Liver (tissue), 9 donors: Measurements from ENCODE around the gene ERCC6L2. TPM values are rescaled to one million over a fixed set of nuclear protein-coding genes. Genes with fewer than 3 reads are reported as not detected.

Experiments used
- DNase-seq: peaks from one replicate; pipeline ENCODE4 v3.0.0-alpha.2; 2017; ENCODE audit warnings: low spot score
- H3K27ac ChIP-seq, 2 donors: one replicate each; pipeline ENCODE4 v1.7.0; 2013; ENCODE audit warnings: inconsistent platforms in 2 of 2, low read length in 2 of 2, control low read depth in 1 of 2, low read depth in 1 of 2, mild to moderate bottlenecking in 1 of 2
- H3K27me3 ChIP-seq, 4 donors: one replicate each; pipeline versions ENCODE4 v1.6.1 to v1.7.0; 2013; ENCODE audit warnings: low read length in 3 of 4, inconsistent platforms in 1 of 4, mild to moderate bottlenecking in 1 of 4, moderate library complexity in 1 of 4; ENCODE audit not compliant: control insufficient read depth in 4 of 4, insufficient read depth in 4 of 4
- H3K36me3 ChIP-seq, 4 donors: one replicate each; pipeline versions ENCODE4 v1.6.1 to v1.7.0; 2013; ENCODE audit warnings: low read length in 3 of 4, mild to moderate bottlenecking in 3 of 4, low read depth in 1 of 4, moderate library complexity in 1 of 4; ENCODE audit not compliant: control insufficient read depth in 4 of 4, insufficient read depth in 3 of 4
- H3K4me1 ChIP-seq, 4 donors: one replicate each; pipeline versions ENCODE4 v1.6.1 to v1.7.0; 2013; ENCODE audit warnings: low read length in 3 of 4, mild to moderate bottlenecking in 3 of 4, moderate library complexity in 1 of 4; ENCODE audit not compliant: control insufficient read depth in 4 of 4, insufficient read depth in 4 of 4
- H3K4me3 ChIP-seq, 3 donors: one replicate each; pipeline versions ENCODE4 v1.6.1 to v1.7.0; 2013; ENCODE audit warnings: low read length in 3 of 3, control low read depth in 1 of 3, low read depth in 1 of 3, mild to moderate bottlenecking in 1 of 3
- H3K9ac ChIP-seq, 2 donors: one replicate each; pipeline ENCODE4 v1.7.0; 2013; ENCODE audit warnings: low read length in 2 of 2, mild to moderate bottlenecking in 2 of 2, moderate library complexity in 2 of 2, control low read depth in 1 of 2, low read depth in 1 of 2
- H3K9me3 ChIP-seq, 4 donors: one replicate each; pipeline versions ENCODE4 v1.6.1 to v1.7.0; 2013; ENCODE audit warnings: low read length in 3 of 4; ENCODE audit not compliant: control insufficient read depth in 4 of 4
- ATF3 ChIP-seq: IDR thresholded peaks from 2 replicates; pipeline ENCODE4 v1.6.1; 2016; ENCODE audit warnings: antibody characterized with exemption
- CTCF ChIP-seq: fragments of 150-350 bp; IDR thresholded peaks from 2 replicates; pipeline ENCODE4 v1.5.1; 2017; ENCODE audit warnings: improper control_type of control experiment, low read depth, low read length; ENCODE audit not compliant: missing input control
- EGR1 ChIP-seq, 2 donors: IDR thresholded peaks; 2 replicates each; pipeline ENCODE4 v1.6.1; 2016 to 2018; ENCODE audit warnings: antibody characterized with exemption in 2 of 2, low read depth in 2 of 2
- FOXA1 ChIP-seq: IDR thresholded peaks from 2 replicates; pipeline ENCODE4 v1.6.1; 2016; ENCODE audit warnings: antibody characterized with exemption
- FOXA2 ChIP-seq: IDR thresholded peaks from 2 replicates; pipeline ENCODE4 v1.6.1; 2016; ENCODE audit warnings: antibody characterized with exemption
- GABPA ChIP-seq, 2 donors: IDR thresholded peaks in 1 of 2; conservative IDR thresholded peaks in 1 of 2; 2 replicates each; pipeline ENCODE4 v1.6.1; 2016; ENCODE audit warnings: antibody characterized with exemption in 2 of 2, mild to moderate bottlenecking in 1 of 2, moderate library complexity in 1 of 2
- HNF4A ChIP-seq, 2 donors: conservative IDR thresholded peaks; 2 replicates each; pipeline ENCODE4 v1.6.1; 2016; ENCODE audit warnings: antibody characterized with exemption in 2 of 2, mild to moderate bottlenecking in 2 of 2
- HNF4G ChIP-seq: IDR thresholded peaks from 2 replicates; pipeline ENCODE4 v1.6.1; 2016; ENCODE audit warnings: antibody characterized with exemption
- JUND ChIP-seq, 2 donors: IDR thresholded peaks; 2 replicates each; pipeline ENCODE4 v1.6.1; 2016; ENCODE audit warnings: antibody characterized with exemption in 2 of 2
- MAX ChIP-seq: IDR thresholded peaks from 2 replicates; pipeline ENCODE4 v1.6.1; 2016; ENCODE audit warnings: antibody characterized with exemption
- NR2F2 ChIP-seq: IDR thresholded peaks from 2 replicates; pipeline ENCODE4 v1.6.1; 2016; ENCODE audit warnings: antibody characterized with exemption
- TAF1 ChIP-seq: conservative IDR thresholded peaks from 2 replicates; pipeline ENCODE4 v1.6.1; 2016; ENCODE audit warnings: antibody characterized with exemption, mild to moderate bottlenecking
- ZBTB33 ChIP-seq: IDR thresholded peaks from 2 replicates; pipeline ENCODE4 v1.6.1; 2016; ENCODE audit warnings: antibody characterized with exemption
- WGBS: extraction: QIAGEN DNeasy Blood & Tissue Kit; methylation state at CpG from one replicate; pipeline ENCODE4 v1.1.7; 2013; 5-methylcytosine and 5-hydroxymethylcytosine counted together
- polyA plus RNA-seq, 2 donors: library from polyadenylated mRNA; stranded (reverse) in 1 of 2; unstranded in 1 of 2; fragments of 200-250 nt in 1 of 2; fragments of >200 nt in 1 of 2; fragmentation: Nextera tagmentation in 1 of 2; extraction: Ambion mirVana in 1 of 2; gene quantifications; one replicate each; pipeline versions ENCODE4 v1.2.1 to v1.2.3, GENCODE V29; 2013 to 2015
- total RNA-seq, 2 donors: library from RNA; depleted of rRNA; stranded (reverse); fragments of >200 nt; gene quantifications; one replicate each; pipeline ENCODE4 v1.2.3, GENCODE V29; 2014
- donor health status: healthy.
- donor health status: healthy.
- donor health status: healthy.
- donor health status: healthy.
- donor health status: healthy.

ERCC6L2 gene
- total and polyA plus RNA-seq, 4 donors, result 4.7 to 46.0 (median 22.0) TPM

GRCh38 chr9:95835393-95835792 is 40.1 kb upstream of the ERCC6L2 start:
- H3K36me3 ChIP-seq, result no peaks in the 10 kb centered on the region
- H3K4me1 ChIP-seq, result no peaks in the 10 kb centered on the region
- no peak overlapping the region for H3K27ac ChIP-seq
- no peaks in the 10 kb centered on the region for H3K27me3 ChIP-seq
- no peak for TF ChIP-seq ATF3
- TF ChIP-seq MAX, result no peak
- no peak for TF ChIP-seq FOXA2
- TF ChIP-seq NR2F2, result no peak
- no peak for TF ChIP-seq TAF1
- TF ChIP-seq FOXA1, result no peak
- TF ChIP-seq JUND (IDR thresholded peaks at IDR 0.05), result no peak
- TF ChIP-seq ZBTB33, result no peak
- TF ChIP-seq GABPA (IDR thresholded peaks at IDR 0.05 in 1 of 2, conservative IDR thresholded peaks at IDR 0.05 in 1 of 2), result no peak
- no peak for TF ChIP-seq HNF4A (conservative IDR thresholded peaks at IDR 0.05)
- TF ChIP-seq CTCF, result no peak
- no peak for TF ChIP-seq EGR1 (IDR thresholded peaks at IDR 0.05; ENCODE audit: low read depth in 2 of 2)
- 55% methylated on average over 2 of the region's 2 CpGs for WGBS
- no peak overlapping the region for H3K9ac ChIP-seq
- no peaks in the 10 kb centered on the region for H3K9me3 ChIP-seq
- no peak overlapping the region for H3K4me3 ChIP-seq
- no peak for DNase-seq

- no peaks in the 10 kb centered on the region for H3K9me3 ChIP-seq
- no peaks in the 10 kb centered on the region for H3K36me3 ChIP-seq
- TF ChIP-seq ATF3, result no peak
- TF ChIP-seq JUND (IDR thresholded peaks at IDR 0.05), result no peak
- TF ChIP-seq NR2F2, result no peak
- no peak for TF ChIP-seq HNF4G
- no peak for TF ChIP-seq GABPA (IDR thresholded peaks at IDR 0.05 in 1 of 2, conservative IDR thresholded peaks at IDR 0.05 in 1 of 2)
- TF ChIP-seq HNF4A (conservative IDR thresholded peaks at IDR 0.05), result no peak
- WGBS, result 98% methylated on average over 1 of the region's 1 CpG
- H3K27me3 ChIP-seq, result no peaks in the 10 kb centered on the region
- no peaks in the 10 kb centered on the region for H3K4me1 ChIP-seq
- no peak overlapping the region for H3K4me3 ChIP-seq
- H3K9ac ChIP-seq, result no peak overlapping the region
- H3K27ac ChIP-seq, result no peak overlapping the region
- DNase-seq, result no peak
Observed at GRCh38 chr9:95836072-95836471, 39.4 kb upstream of the ERCC6L2 start.

GRCh38 chr9:95839012-95839411 is 36.5 kb upstream of the ERCC6L2 start:
- DNase-seq, result no peak
- H3K27ac ChIP-seq, result no peak overlapping the region
- no peak overlapping the region for H3K4me3 ChIP-seq
- no peaks in the 10 kb centered on the region for H3K36me3 ChIP-seq
- no peaks in the 10 kb centered on the region for H3K9me3 ChIP-seq
- no peak overlapping the region for H3K9ac ChIP-seq
- WGBS, result 97% methylated on average over 3 of the region's 3 CpGs
- no peaks in the 10 kb centered on the region for H3K27me3 ChIP-seq
- H3K4me1 ChIP-seq, result no peaks in the 10 kb centered on the region
- TF ChIP-seq GABPA (IDR thresholded peaks at IDR 0.05 in 1 of 2, conservative IDR thresholded peaks at IDR 0.05 in 1 of 2), result no peak
